Kidney (tissue), 14 donors: ENCODE measurements around the gene CASKIN2. TPM values are rescaled to one million over a fixed set of nuclear protein-coding genes. Genes with fewer than 3 reads are reported as not detected.

ENCODE experiments used
- DNase-seq, 5 donors: peaks; one replicate each; pipeline ENCODE4 v3.0.0-alpha.2; 2013 to 2020
- FAIRE-seq: peaks from 2 replicates; lab custom pipeline; 2012; peaks lifted over from hg19 to GRCh38; lab: Jason Lieb, UNC
- H3K27ac ChIP-seq, 2 donors: one replicate each; pipeline ENCODE4 v1.7.0; 2013; ENCODE audit warnings: low read depth in 2 of 2, low read length in 2 of 2, inconsistent platforms in 1 of 2
- H3K27me3 ChIP-seq: one replicate; pipeline ENCODE4 v1.7.1; 2013; ENCODE audit warnings: low read length, inconsistent platforms; ENCODE audit not compliant: control insufficient read depth, insufficient read depth
- H3K36me3 ChIP-seq, 3 donors: one replicate each; pipeline versions ENCODE4 v1.7.0 to v1.7.1; 2013; ENCODE audit warnings: low read length in 3 of 3, control low read depth in 1 of 3, inconsistent platforms in 1 of 3; ENCODE audit not compliant: insufficient read depth in 3 of 3, control insufficient read depth in 2 of 3
- H3K4me1 ChIP-seq, 3 donors: one replicate each; pipeline versions ENCODE4 v1.7.0 to v1.7.1; 2013; ENCODE audit warnings: low read length in 3 of 3, inconsistent platforms in 1 of 3, low read depth in 1 of 3; ENCODE audit not compliant: control insufficient read depth in 2 of 3, insufficient read depth in 2 of 3
- H3K4me3 ChIP-seq, 3 donors: one replicate each; pipeline versions ENCODE4 v1.7.0 to v1.8.1; 2013; ENCODE audit warnings: low read length in 3 of 3, control low read depth in 1 of 3, inconsistent platforms in 1 of 3
- H3K9ac ChIP-seq, 3 donors: one replicate each; pipeline versions ENCODE4 v1.7.0 to v1.7.1; 2013; ENCODE audit warnings: low read length in 3 of 3, control low read depth in 1 of 3, inconsistent platforms in 1 of 3
- H3K9me3 ChIP-seq, 3 donors: one replicate each; pipeline versions ENCODE4 v1.7.0 to v1.7.1; 2013; ENCODE audit warnings: low read length in 3 of 3, control low read depth in 1 of 3, inconsistent platforms in 1 of 3; ENCODE audit not compliant: control insufficient read depth in 2 of 3, insufficient read depth in 1 of 3
- intact Hi-C: fragments of 100-400 bp; cut with DNase I; formaldehyde crosslinking; loops from one replicate; pipeline ENCODE4 v1.11.1; 2022
- polyA plus RNA-seq: library from polyadenylated mRNA; stranded (reverse); fragments of 350-450 nt; fragmentation: Illumina TruSeq; extraction: RNeasy Lipid Tissue Mini Kit (QIAGEN cat#74804); gene quantifications from one replicate; pipeline ENCODE4 v1.2.3, GENCODE V29; 2014; ENCODE audit warnings: low read depth, low replicate concordance; ENCODE audit not compliant: insufficient read depth
- total RNA-seq: library from RNA; stranded (reverse); fragmentation: NEBNext Ultra II Directional; extraction: Animal tissue kit (Norgen Biotek cat#: 25700); gene quantifications from one replicate; pipeline ENCODE4 v1.2.1, GENCODE V29; 2021
- TF ChIP-seq, protein P1 (sequence below): IDR thresholded peaks from 3 replicates; pipeline ENCODE4 v1.5.1; 2012; ENCODE audit warnings: mild to moderate bottlenecking, moderate library complexity, borderline replicate concordance; ENCODE audit not compliant: insufficient read depth; ENCODE audit errors: extremely low read depth
- donor health status: control.
- donor health status: control.
- donor health status: control.
- donor health status: control.
- donor health status: control.
- donor health status: DM: yes; HTN: yes; CAD: no.
- donor health status: Normal renal cell carcinoma (clear cell type).

Gene CASKIN2
- total and polyA plus RNA-seq, 2 donors from 2014 or later, result 25.0 to 98.6 TPM

- no peak overlapping the region for H3K4me3 ChIP-seq
- intact Hi-C loops, result no loop called here
- H3K27me3 ChIP-seq, result no peaks in the 10 kb centered on the region
- DNase-seq, result no peak
- FAIRE-seq, result no peak
- H3K27ac ChIP-seq, result no peak overlapping the region
- peaks cover 10 to 29% (median 15%) of the 10 kb centered on the region in 3 donors for H3K4me1 ChIP-seq
- H3K36me3 ChIP-seq, result peaks cover 2 to 20% (median 5%) of the 10 kb centered on the region in 3 donors
- H3K9me3 ChIP-seq, result no peaks in the 10 kb centered on the region
- TF ChIP-seq, protein P1, sequence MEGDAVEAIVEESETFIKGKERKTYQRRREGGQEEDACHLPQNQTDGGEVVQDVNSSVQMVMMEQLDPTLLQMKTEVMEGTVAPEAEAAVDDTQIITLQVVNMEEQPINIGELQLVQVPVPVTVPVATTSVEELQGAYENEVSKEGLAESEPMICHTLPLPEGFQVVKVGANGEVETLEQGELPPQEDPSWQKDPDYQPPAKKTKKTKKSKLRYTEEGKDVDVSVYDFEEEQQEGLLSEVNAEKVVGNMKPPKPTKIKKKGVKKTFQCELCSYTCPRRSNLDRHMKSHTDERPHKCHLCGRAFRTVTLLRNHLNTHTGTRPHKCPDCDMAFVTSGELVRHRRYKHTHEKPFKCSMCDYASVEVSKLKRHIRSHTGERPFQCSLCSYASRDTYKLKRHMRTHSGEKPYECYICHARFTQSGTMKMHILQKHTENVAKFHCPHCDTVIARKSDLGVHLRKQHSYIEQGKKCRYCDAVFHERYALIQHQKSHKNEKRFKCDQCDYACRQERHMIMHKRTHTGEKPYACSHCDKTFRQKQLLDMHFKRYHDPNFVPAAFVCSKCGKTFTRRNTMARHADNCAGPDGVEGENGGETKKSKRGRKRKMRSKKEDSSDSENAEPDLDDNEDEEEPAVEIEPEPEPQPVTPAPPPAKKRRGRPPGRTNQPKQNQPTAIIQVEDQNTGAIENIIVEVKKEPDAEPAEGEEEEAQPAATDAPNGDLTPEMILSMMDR, result no peak
- H3K9ac ChIP-seq, result no peak overlapping the region
These were observed 43.2 kb downstream of the CASKIN2 start for GRCh38 chr17:75472119-75472518.

DNA sequence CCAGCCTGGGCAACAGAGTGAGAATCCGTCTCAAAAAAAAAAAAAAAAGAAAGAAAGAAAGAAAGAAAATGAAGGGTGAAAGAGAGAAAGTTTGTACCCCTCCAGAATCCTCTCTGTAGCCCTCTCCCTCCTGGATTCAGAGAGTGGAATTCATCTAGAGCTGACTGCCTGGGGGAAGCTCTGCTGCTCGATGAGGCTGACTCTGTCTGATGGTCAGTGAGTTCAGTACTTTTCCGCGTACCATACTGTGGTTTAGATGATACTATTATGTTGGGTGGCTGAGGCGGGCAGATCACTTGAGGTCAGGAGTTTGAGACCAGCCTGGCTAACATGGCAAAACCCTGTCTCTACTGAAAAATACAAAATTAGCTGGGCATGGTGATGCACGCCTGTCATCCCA, 44.1 kb downstream of the CASKIN2 start:
- Histone ChIP-seq H3K9ac (no peak overlapping the region), H3K4me1 (peaks cover 3 to 21% (median 7%) of the 10 kb centered on the region in 3 donors), H3K4me3 (no peak overlapping the region), H3K27ac (no peak overlapping the region), H3K27me3 (no peaks in the 10 kb centered on the region), H3K36me3 (peaks cover 2 to 20% (median 5%) of the 10 kb centered on the region in 3 donors), H3K9me3 (no peaks in the 10 kb centered on the region)
- TF ChIP-seq, protein P1, result no peak
- FAIRE-seq (no peak), DNase-seq (no peak)
- intact Hi-C loops, result no loop called here

DNA sequence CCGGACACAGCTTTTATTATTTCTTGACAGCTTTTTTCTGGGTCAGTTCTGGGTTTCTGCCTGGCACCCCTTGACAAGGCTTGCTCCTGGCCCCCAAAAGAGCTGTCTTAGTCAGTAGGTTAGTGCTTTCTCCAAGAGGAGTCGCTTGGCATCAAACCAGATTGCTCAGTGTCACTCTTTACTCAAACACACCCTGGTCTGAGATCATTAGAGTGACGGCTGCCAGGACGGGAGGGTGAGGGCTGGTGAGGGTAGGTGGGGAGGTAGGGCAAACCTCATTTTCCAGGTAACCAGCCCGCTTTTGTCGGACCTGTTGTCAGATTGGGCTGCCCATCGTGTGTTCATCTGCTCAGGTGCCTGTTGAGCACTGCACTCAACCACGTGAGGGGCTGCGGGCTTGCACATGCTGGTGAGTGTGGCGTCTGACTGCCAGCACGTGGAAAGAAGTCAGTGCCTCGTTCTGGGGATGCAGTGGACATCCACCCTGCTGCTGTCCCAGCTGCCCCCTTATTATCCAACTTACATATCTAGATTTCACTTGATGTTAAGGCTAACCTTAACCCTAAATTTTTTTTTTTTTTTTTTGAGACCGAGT, 46.5 kb downstream of the CASKIN2 start:
- FAIRE-seq (no peak), DNase-seq (no peak)
- H3K27ac ChIP-seq, result no peak overlapping the region
- no peaks in the 10 kb centered on the region for H3K27me3 ChIP-seq
- no peak overlapping the region for H3K4me3 ChIP-seq
- TF ChIP-seq, protein P1, result no peak
- intact Hi-C loops, result no loop called here
- H3K9me3 ChIP-seq, result no peaks in the 10 kb centered on the region
- peaks cover 0 to 4% (median 0%) of the 10 kb centered on the region in 3 donors for H3K4me1 ChIP-seq
- H3K36me3 ChIP-seq, result peaks cover 2 to 20% (median 5%) of the 10 kb centered on the region in 3 donors
- H3K9ac ChIP-seq, result no peak overlapping the region
